Mammary epithelial cell (primary cell): ENCODE data around the gene HMG20B.

ENCODE experiments used
- EZH2 ChIP-seq: IDR thresholded peaks from 2 replicates; pipeline ENCODE4 v1.6.1; 2012; ENCODE audit warnings: low read length, inconsistent platforms, borderline replicate concordance
- TF ChIP-seq, protein P1 (sequence below), 2 donors: IDR thresholded peaks in 1 of 2; conservative IDR thresholded peaks in 1 of 2; 2 replicates each; pipeline ENCODE4 v1.5.1; 2011 to 2012; ENCODE audit warnings: inconsistent platforms in 2 of 2, low read length in 2 of 2, mild to moderate bottlenecking in 2 of 2, control low read depth in 1 of 2, low read depth in 1 of 2; ENCODE audit not compliant: insufficient read depth in 1 of 2; ENCODE audit errors: extremely low read depth in 1 of 2

DNA sequence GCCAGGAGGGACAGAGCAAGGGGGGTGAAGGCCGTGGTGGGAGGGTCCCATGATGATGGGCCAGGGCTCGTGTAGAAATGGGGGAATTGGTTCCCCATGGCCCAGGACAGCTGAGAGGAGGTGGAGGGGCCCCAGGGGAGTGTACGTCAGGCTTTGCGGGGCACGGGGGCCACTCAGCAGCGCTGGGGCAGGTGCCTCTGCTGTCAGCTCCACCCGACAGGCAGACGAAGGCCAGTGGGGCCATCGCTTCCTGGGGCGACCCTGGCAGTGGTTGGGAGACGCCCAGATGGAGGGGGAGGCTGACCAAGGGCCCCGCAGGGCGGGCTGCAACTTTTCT, 35.7 kb upstream of the HMG20B start:
- TF ChIP-seq, protein P1, sequence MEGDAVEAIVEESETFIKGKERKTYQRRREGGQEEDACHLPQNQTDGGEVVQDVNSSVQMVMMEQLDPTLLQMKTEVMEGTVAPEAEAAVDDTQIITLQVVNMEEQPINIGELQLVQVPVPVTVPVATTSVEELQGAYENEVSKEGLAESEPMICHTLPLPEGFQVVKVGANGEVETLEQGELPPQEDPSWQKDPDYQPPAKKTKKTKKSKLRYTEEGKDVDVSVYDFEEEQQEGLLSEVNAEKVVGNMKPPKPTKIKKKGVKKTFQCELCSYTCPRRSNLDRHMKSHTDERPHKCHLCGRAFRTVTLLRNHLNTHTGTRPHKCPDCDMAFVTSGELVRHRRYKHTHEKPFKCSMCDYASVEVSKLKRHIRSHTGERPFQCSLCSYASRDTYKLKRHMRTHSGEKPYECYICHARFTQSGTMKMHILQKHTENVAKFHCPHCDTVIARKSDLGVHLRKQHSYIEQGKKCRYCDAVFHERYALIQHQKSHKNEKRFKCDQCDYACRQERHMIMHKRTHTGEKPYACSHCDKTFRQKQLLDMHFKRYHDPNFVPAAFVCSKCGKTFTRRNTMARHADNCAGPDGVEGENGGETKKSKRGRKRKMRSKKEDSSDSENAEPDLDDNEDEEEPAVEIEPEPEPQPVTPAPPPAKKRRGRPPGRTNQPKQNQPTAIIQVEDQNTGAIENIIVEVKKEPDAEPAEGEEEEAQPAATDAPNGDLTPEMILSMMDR (conservative IDR thresholded peaks at IDR 0.05 in 1 of 2, IDR thresholded peaks at IDR 0.05 in 1 of 2; ENCODE audit: extremely low read depth in 1 of 2, insufficient read depth in 1 of 2, low read depth in 1 of 2, low read length in 2 of 2): no peak
- no peak for TF ChIP-seq EZH2
